Tongue (tissue), 2 donors: Measurements from ENCODE around the gene ASB1. TPM values are rescaled to one million over a fixed set of nuclear protein-coding genes. Genes with fewer than 3 reads are reported as not detected.

Experiments used
- DNase-seq: peaks from one replicate; pipeline ENCODE4 v3.0.0-alpha.2; 2015
- total RNA-seq: library from RNA; depleted of rRNA; stranded (reverse); fragments of >200 nt; gene quantifications from one replicate; pipeline ENCODE4 v1.2.3, GENCODE V29; 2014

Gene ASB1
- total RNA-seq, 1 donor from 2014 or later: 43.6 TPM

GRCh38 chr2:238445409-238446190 lies 18.9 kb downstream of the ASB1 start:
- DNase-seq: no peak

GRCh38 chr2:238446371-238446770 lies 19.6 kb downstream of the ASB1 start:
- DNase-seq: no peak

- no peak for DNase-seq
Observed at GRCh38 chr2:238448031-238448955, 21.6 kb downstream of the ASB1 start.

GRCh38 chr2:238449241-238449640 lies 22.5 kb downstream of the ASB1 start:
- DNase-seq: no peak

GRCh38 chr2:238449909-238450417 lies 23.2 kb downstream of the ASB1 start:
- DNase-seq: no peak

- DNase-seq: no peak
Observed at GRCh38 chr2:238450440-238450861, 23.7 kb downstream of the ASB1 start.

- DNase-seq: no peak
Observed at GRCh38 chr2:238453842-238454241, 27.1 kb downstream of the ASB1 start.

- no peak for DNase-seq
Observed at GRCh38 chr2:238456449-238456848, 29.7 kb downstream of the ASB1 start.

- no peak for DNase-seq
Observed at GRCh38 chr2:238456970-238457926, 30.5 kb downstream of the ASB1 start.

GRCh38 chr2:238457927-238458324 lies 31.2 kb downstream of the ASB1 start:
- DNase-seq: no peak

GRCh38 chr2:238458651-238459050 lies 31.9 kb downstream of the ASB1 start:
- peak; percentile 89 for DNase-seq

GRCh38 chr2:238459081-238459629 lies 32.4 kb downstream of the ASB1 start:
- peak; percentile 96 for DNase-seq

- no peak for DNase-seq
Observed at GRCh38 chr2:238461051-238461450, 34.3 kb downstream of the ASB1 start.

GRCh38 chr2:238461491-238461890 lies 34.8 kb downstream of the ASB1 start:
- DNase-seq: peak; percentile 32

- DNase-seq: no peak
Observed at GRCh38 chr2:238461916-238462315, 35.2 kb downstream of the ASB1 start.

GRCh38 chr2:238462782-238463396 lies 36.2 kb downstream of the ASB1 start:
- DNase-seq: no peak

- no peak for DNase-seq
Observed at GRCh38 chr2:238464389-238464788, 37.7 kb downstream of the ASB1 start.

GRCh38 chr2:238465487-238466242 lies 38.9 kb downstream of the ASB1 start:
- no peak for DNase-seq

GRCh38 chr2:238466243-238466756 lies 39.6 kb downstream of the ASB1 start:
- DNase-seq: peak; percentile 39

GRCh38 chr2:238467062-238467461 lies 40.3 kb downstream of the ASB1 start:
- DNase-seq: no peak
